Subcutaneous abdominal adipose tissue (tissue), 5 donors: ENCODE data around the gene GTF2F2.

Experiments used
- H3K27ac ChIP-seq: one replicate; pipeline ENCODE4 v1.7.0; 2013; ENCODE audit warnings: low read depth, mild to moderate bottlenecking, inconsistent platforms, low read length, moderate library complexity
- H3K27me3 ChIP-seq, 5 donors: one replicate each; pipeline ENCODE4 v1.7.0; 2013; ENCODE audit warnings: low read length in 5 of 5, inconsistent platforms in 1 of 5; ENCODE audit not compliant: control insufficient read depth in 5 of 5, insufficient read depth in 4 of 5
- H3K36me3 ChIP-seq, 5 donors: one replicate each; pipeline ENCODE4 v1.7.0; 2013; ENCODE audit warnings: low read length in 5 of 5; ENCODE audit not compliant: control insufficient read depth in 5 of 5, insufficient read depth in 5 of 5
- H3K4me1 ChIP-seq, 5 donors: one replicate each; pipeline ENCODE4 v1.7.0; 2013; ENCODE audit warnings: low read length in 5 of 5, mild to moderate bottlenecking in 3 of 5, moderate library complexity in 1 of 5; ENCODE audit not compliant: control insufficient read depth in 5 of 5, insufficient read depth in 5 of 5
- H3K4me3 ChIP-seq, 5 donors: one replicate each; pipeline ENCODE4 v1.7.0; 2013; ENCODE audit warnings: low read length in 5 of 5, low read depth in 1 of 5
- H3K9ac ChIP-seq, 5 donors: one replicate each; pipeline ENCODE4 v1.7.0; 2013; ENCODE audit warnings: low read length in 5 of 5, mild to moderate bottlenecking in 4 of 5, moderate library complexity in 3 of 5
- H3K9me3 ChIP-seq, 5 donors: one replicate each; pipeline ENCODE4 v1.7.0; 2013; ENCODE audit warnings: low read length in 5 of 5; ENCODE audit not compliant: control insufficient read depth in 5 of 5
- donor health status: healthy.
- donor health status: healthy.
- donor health status: healthy.
- donor health status: healthy.
- donor health status: healthy.

The GTF2F2 gene

DNA sequence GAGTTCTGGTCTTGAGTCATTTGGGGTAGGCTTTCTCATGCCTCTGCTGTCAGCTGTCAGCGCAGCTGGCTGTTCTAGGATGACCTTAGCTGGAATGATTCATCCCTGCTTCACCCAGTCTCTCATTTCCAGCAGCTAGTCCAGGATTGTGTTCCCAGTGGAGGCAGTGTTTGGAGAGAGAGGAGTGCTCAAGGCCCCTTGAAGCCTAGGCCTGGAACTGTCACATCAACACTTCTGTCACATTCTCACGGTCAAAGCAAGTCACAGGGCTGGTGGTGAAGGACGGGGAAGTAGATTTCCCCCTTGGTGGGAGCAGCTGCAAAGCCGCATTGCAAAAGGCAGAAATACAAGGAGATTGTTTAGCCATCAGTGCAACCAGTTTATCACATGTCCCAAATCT is 205.5 kb downstream of the GTF2F2 start:
- no peaks in the 10 kb centered on the region for H3K9me3 ChIP-seq
- H3K27me3 ChIP-seq, result peaks cover 0 to 4% (median 0%) of the 10 kb centered on the region in 5 donors
- no peak overlapping the region for H3K4me3 ChIP-seq
- H3K36me3 ChIP-seq, result no peaks in the 10 kb centered on the region
- peak overlapping the region; percentile 75 for H3K27ac ChIP-seq
- peaks cover 5 to 57% (median 21%) of the 10 kb centered on the region in 5 donors for H3K4me1 ChIP-seq
- peak overlapping the region in 1 of 5 donors; percentile 11 for H3K9ac ChIP-seq

- peaks cover 0 to 4% (median 0%) of the 10 kb centered on the region in 5 donors for H3K27me3 ChIP-seq
- H3K9ac ChIP-seq, result no peak overlapping the region
- H3K9me3 ChIP-seq, result no peaks in the 10 kb centered on the region
- H3K4me3 ChIP-seq, result no peak overlapping the region
- H3K27ac ChIP-seq, result no peak overlapping the region
- peaks cover 6 to 57% (median 28%) of the 10 kb centered on the region in 5 donors for H3K4me1 ChIP-seq
- no peaks in the 10 kb centered on the region for H3K36me3 ChIP-seq
Observed at GRCh38 chr13:45327253-45327955, 207.1 kb downstream of the GTF2F2 start.

GRCh38 chr13:45328661-45329111 is 208.4 kb downstream of the GTF2F2 start:
- Histone ChIP-seq H3K27ac (no peak overlapping the region), H3K4me1 (peaks cover 6 to 66% (median 34%) of the 10 kb centered on the region in 5 donors), H3K4me3 (no peak overlapping the region), H3K9me3 (no peaks in the 10 kb centered on the region), H3K9ac (no peak overlapping the region), H3K27me3 (peaks cover 0 to 4% (median 0%) of the 10 kb centered on the region in 5 donors), H3K36me3 (no peaks in the 10 kb centered on the region)

DNA sequence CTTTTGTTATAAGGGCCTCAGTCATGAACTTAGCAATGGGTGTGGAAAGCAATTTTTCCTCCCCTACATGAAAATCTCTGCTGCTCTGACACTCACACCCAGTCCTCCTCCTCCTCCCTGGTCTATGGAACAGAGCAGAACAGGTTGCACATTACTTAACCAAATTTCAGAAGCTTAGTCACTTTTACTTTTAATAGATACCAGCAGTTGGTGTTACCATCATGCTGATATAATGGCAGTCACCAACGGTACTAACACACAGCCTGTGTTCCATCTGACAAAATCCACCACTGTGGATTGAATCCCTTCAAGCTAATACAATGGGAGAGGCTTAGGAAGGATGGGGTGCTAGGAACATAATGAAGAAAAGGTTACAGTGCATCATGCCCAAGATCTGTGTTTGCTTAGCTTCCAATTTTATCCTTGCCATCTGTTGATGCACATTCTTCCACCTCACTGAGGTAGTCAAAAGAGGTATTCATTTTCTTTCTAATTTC is 210.9 kb downstream of the GTF2F2 start:
- Histone ChIP-seq H3K9ac (no peak overlapping the region), H3K4me1 (peaks cover 1 to 78% (median 42%) of the 10 kb centered on the region in 5 donors), H3K4me3 (no peak overlapping the region), H3K36me3 (peaks cover 4 to 18% (median 17%) of the 10 kb centered on the region in 5 donors), H3K9me3 (no peaks in the 10 kb centered on the region), H3K27ac (peak overlapping the region; percentile 42), H3K27me3 (no peaks in the 10 kb centered on the region)

GRCh38 chr13:45331692-45332035 is 211.4 kb downstream of the GTF2F2 start:
- Histone ChIP-seq H3K27me3 (no peaks in the 10 kb centered on the region), H3K4me3 (no peak overlapping the region), H3K9ac (no peak overlapping the region), H3K9me3 (no peaks in the 10 kb centered on the region), H3K27ac (peak overlapping the region; percentile 42), H3K4me1 (peaks cover 1 to 83% (median 47%) of the 10 kb centered on the region in 5 donors), H3K36me3 (peaks cover 9 to 23% (median 22%) of the 10 kb centered on the region in 5 donors)

- peaks cover 15 to 29% (median 28%) of the 10 kb centered on the region in 5 donors for H3K36me3 ChIP-seq
- no peaks in the 10 kb centered on the region for H3K27me3 ChIP-seq
- H3K4me1 ChIP-seq, result peaks cover 1 to 83% (median 47%) of the 10 kb centered on the region in 5 donors
- no peak overlapping the region for H3K9ac ChIP-seq
- no peak overlapping the region for H3K4me3 ChIP-seq
- H3K9me3 ChIP-seq, result no peaks in the 10 kb centered on the region
- peak overlapping the region; percentile 74 for H3K27ac ChIP-seq
Observed at GRCh38 chr13:45332036-45332830, 211.9 kb downstream of the GTF2F2 start.

- peaks cover 1 to 84% (median 53%) of the 10 kb centered on the region in 5 donors for H3K4me1 ChIP-seq
- peaks cover 21 to 35% (median 34%) of the 10 kb centered on the region in 5 donors for H3K36me3 ChIP-seq
- H3K9ac ChIP-seq, result no peak overlapping the region
- H3K27ac ChIP-seq, result peak overlapping the region; percentile 74
- no peak overlapping the region for H3K4me3 ChIP-seq
- no peaks in the 10 kb centered on the region for H3K27me3 ChIP-seq
- no peaks in the 10 kb centered on the region for H3K9me3 ChIP-seq
Observed at GRCh38 chr13:45332831-45333219, 212.5 kb downstream of the GTF2F2 start.

GRCh38 chr13:45333251-45333976 is 213.1 kb downstream of the GTF2F2 start:
- peaks cover 24 to 41% (median 39%) of the 10 kb centered on the region in 5 donors for H3K36me3 ChIP-seq
- peak overlapping the region; percentile 74 for H3K27ac ChIP-seq
- H3K4me1 ChIP-seq, result peaks cover 1 to 88% (median 59%) of the 10 kb centered on the region in 5 donors
- no peaks in the 10 kb centered on the region for H3K9me3 ChIP-seq
- H3K9ac ChIP-seq, result no peak overlapping the region
- H3K4me3 ChIP-seq, result no peak overlapping the region
- H3K27me3 ChIP-seq, result no peaks in the 10 kb centered on the region
